CD8-positive, alpha-beta memory T cell (primary cell): ENCODE measurements around the gene CTNND2. TPM values are rescaled to one million over a fixed set of nuclear protein-coding genes. Genes with fewer than 3 reads are reported as not detected.
A peak's percentile ranks its signal among the peaks of the same experiment; 100 is the strongest.

Source experiments
- CTCF ChIA-PET: fragments of 350-600 bp; sonication (Branson Sonifier 250); formaldehyde crosslinking; loops from one replicate; lab custom pipeline; 2021; ENCODE audit warnings: antibody characterized with exemption; lab: Charles Lee
- POLR2A ChIA-PET: fragments of 350-600 bp; sonication (Branson Sonifier 250); formaldehyde crosslinking; loops from one replicate; lab custom pipeline; 2021; ENCODE audit warnings: antibody characterized with exemption; lab: Charles Lee
- DNase-seq, 5 donors: peaks; one replicate each; pipeline versions ENCODE4 v3.0.0 to v3.0.0-alpha.2; 2020 to 2022; ENCODE audit warnings: mixed read lengths in 1 of 5
- H3K27ac ChIP-seq: one replicate; pipeline ENCODE4 v1.7.0; 2013; ENCODE audit warnings: low read depth, mild to moderate bottlenecking, low read length, moderate library complexity
- H3K27me3 ChIP-seq: 2 replicates; pipeline ENCODE4 v1.7.0; 2013; ENCODE audit warnings: low read length, mild to moderate bottlenecking; ENCODE audit not compliant: insufficient read depth, poor library complexity, severe bottlenecking
- H3K36me3 ChIP-seq: 2 replicates; pipeline ENCODE4 v1.7.0; 2013; ENCODE audit warnings: mild to moderate bottlenecking, low read length, moderate library complexity; ENCODE audit not compliant: insufficient read depth
- H3K4me1 ChIP-seq: 2 replicates; pipeline ENCODE4 v1.7.0; 2013; ENCODE audit warnings: mild to moderate bottlenecking, low read length, moderate library complexity; ENCODE audit not compliant: insufficient read depth
- H3K4me3 ChIP-seq: 2 replicates; pipeline ENCODE4 v1.7.0; 2013; ENCODE audit warnings: mild to moderate bottlenecking, low read length
- H3K9me3 ChIP-seq: 2 replicates; pipeline ENCODE4 v1.7.0; 2013; ENCODE audit warnings: mild to moderate bottlenecking, low read length
- H3K27ac Mint-ChIP-seq, 8 donors: one replicate each; pipeline ENCODE4 v1.8.0; 2020 to 2021; ENCODE audit warnings: mixed read lengths in 8 of 8, mild to moderate bottlenecking in 6 of 8, inconsistent platforms in 3 of 8, moderate library complexity in 3 of 8
- H3K27me3 Mint-ChIP-seq, 2 donors: one replicate each; pipeline ENCODE4 v1.8.0; 2020 to 2021; ENCODE audit warnings: mixed read lengths in 2 of 2, mild to moderate bottlenecking in 1 of 2, moderate library complexity in 1 of 2
- H3K36me3 Mint-ChIP-seq, 3 donors: one replicate each; pipeline ENCODE4 v1.8.0; 2020 to 2021; ENCODE audit warnings: mixed read lengths in 3 of 3, inconsistent platforms in 1 of 3, mild to moderate bottlenecking in 1 of 3
- H3K4me1 Mint-ChIP-seq, 3 donors: one replicate each; pipeline ENCODE4 v1.8.0; 2020 to 2021; ENCODE audit warnings: mixed read lengths in 3 of 3, inconsistent platforms in 1 of 3, mild to moderate bottlenecking in 1 of 3
- H3K4me3 Mint-ChIP-seq, 7 donors: one replicate each; pipeline ENCODE4 v1.8.0; 2020 to 2021; ENCODE audit warnings: mixed read lengths in 7 of 7, mild to moderate bottlenecking in 6 of 7, moderate library complexity in 4 of 7, inconsistent platforms in 2 of 7
- H3K9me3 Mint-ChIP-seq, 5 donors: one replicate each; pipeline ENCODE4 v1.8.0; 2020 to 2022; ENCODE audit warnings: mixed read lengths in 5 of 5, mild to moderate bottlenecking in 3 of 5, moderate library complexity in 2 of 5, inconsistent platforms in 1 of 5
- polyA plus RNA-seq: library from polyadenylated mRNA; unstranded; fragments of 300-500 nt; fragmentation: Illumina TruSeq; gene quantifications from one replicate; pipeline ENCODE4 v1.2.3, GENCODE V29; 2021
- total RNA-seq, 2 experiments: library from RNA; stranded (reverse); gene quantifications; one replicate each; pipeline ENCODE4 v1.2.3, GENCODE V29; 2021

The CTNND2 gene
- total and polyA plus RNA-seq, 3 experiments from 2014 or later, result not detected

- H3K4me1 Mint-ChIP-seq, result no peaks in the 10 kb centered on the region
- H3K4me3 ChIP-seq, result no peak overlapping the region
- no peaks in the 10 kb centered on the region for H3K36me3 ChIP-seq
- H3K9me3 Mint-ChIP-seq, result no peaks in the 10 kb centered on the region
- H3K9me3 ChIP-seq, result no peaks in the 10 kb centered on the region
- ChIA-PET POLR2A (no interaction called here), CTCF (no interaction called here)
- H3K27ac Mint-ChIP-seq, result no peak overlapping the region
- H3K27me3 ChIP-seq, result no peaks in the 10 kb centered on the region
- H3K27ac ChIP-seq, result no peak overlapping the region
- H3K4me1 ChIP-seq, result no peaks in the 10 kb centered on the region
- no peak overlapping the region for H3K4me3 Mint-ChIP-seq
- no peaks in the 10 kb centered on the region for H3K27me3 Mint-ChIP-seq
- no peak for DNase-seq
- no peaks in the 10 kb centered on the region for H3K36me3 Mint-ChIP-seq
Measured at GRCh38 chr5:11104651-11105112, 799.6 kb downstream of the CTNND2 start.

- Histone ChIP-seq H3K4me3 (no peak overlapping the region), H3K9me3 (no peaks in the 10 kb centered on the region), H3K27ac (no peak overlapping the region), H3K36me3 (no peaks in the 10 kb centered on the region), H3K27me3 (no peaks in the 10 kb centered on the region), H3K4me1 (no peaks in the 10 kb centered on the region)
- CTCF ChIA-PET, result no interaction called here
- H3K4me1 Mint-ChIP-seq, result no peaks in the 10 kb centered on the region
- H3K36me3 Mint-ChIP-seq, result no peaks in the 10 kb centered on the region
- DNase-seq, result no peak
- POLR2A ChIA-PET, result no interaction called here
- no peak overlapping the region for H3K4me3 Mint-ChIP-seq
- no peak overlapping the region for H3K27ac Mint-ChIP-seq
- H3K27me3 Mint-ChIP-seq, result no peaks in the 10 kb centered on the region
- H3K9me3 Mint-ChIP-seq, result no peaks in the 10 kb centered on the region
Measured at GRCh38 chr5:11104210-11104609, 800.0 kb downstream of the CTNND2 start.

- H3K36me3 Mint-ChIP-seq, result peaks cover 0 to 3% (median 0%) of the 10 kb centered on the region in 3 donors
Measured at GRCh38 chr5:11084111-11084510, 820.1 kb downstream of the CTNND2 start.

GRCh38 chr5:11082404-11082945, 821.8 kb downstream of the CTNND2 start:
- no peaks in the 10 kb centered on the region for H3K27me3 ChIP-seq
- H3K9me3 ChIP-seq, result no peaks in the 10 kb centered on the region
- POLR2A ChIA-PET, result no interaction called here
- H3K27ac Mint-ChIP-seq, result no peak overlapping the region
- peaks cover 0 to 8% (median 2%) of the 10 kb centered on the region in 5 donors for H3K9me3 Mint-ChIP-seq
- H3K27me3 Mint-ChIP-seq, result peaks cover 6 to 8% of the 10 kb centered on the region in 2 donors
- H3K4me3 Mint-ChIP-seq, result no peak overlapping the region
- H3K36me3 Mint-ChIP-seq, result peaks cover 0 to 3% (median 0%) of the 10 kb centered on the region in 3 donors
- CTCF ChIA-PET, result no interaction called here
- no peaks in the 10 kb centered on the region for H3K36me3 ChIP-seq
- H3K4me1 Mint-ChIP-seq, result peaks cover 0 to 7% (median 0%) of the 10 kb centered on the region in 3 donors
- no peak overlapping the region for H3K4me3 ChIP-seq
- H3K4me1 ChIP-seq, result no peaks in the 10 kb centered on the region
- no peak overlapping the region for H3K27ac ChIP-seq
- no peak for DNase-seq

More at GRCh38 chr5:11084111-11084510, 820.1 kb downstream of the CTNND2 start:
- H3K9me3 ChIP-seq, result no peaks in the 10 kb centered on the region
- H3K4me3 ChIP-seq, result no peak overlapping the region
- POLR2A ChIA-PET, result no interaction called here
- DNase-seq, result no peak
- Mint-ChIP-seq H3K4me1 (peaks cover 0 to 7% (median 0%) of the 10 kb centered on the region in 3 donors), H3K9me3 (peaks cover 3 to 10% (median 3%) of the 10 kb centered on the region in 5 donors), H3K27me3 (peaks cover 3 to 6% of the 10 kb centered on the region in 2 donors), H3K4me3 (no peak overlapping the region), H3K27ac (peak overlapping the region in 1 of 8 donors; percentile 54)
- H3K27me3 ChIP-seq, result no peaks in the 10 kb centered on the region
- no peaks in the 10 kb centered on the region for H3K4me1 ChIP-seq
- no peaks in the 10 kb centered on the region for H3K36me3 ChIP-seq
- CTCF ChIA-PET, result no interaction called here
- H3K27ac ChIP-seq, result no peak overlapping the region

- no peaks in the 10 kb centered on the region for H3K9me3 ChIP-seq
- H3K27me3 Mint-ChIP-seq, result peaks cover 1 to 6% of the 10 kb centered on the region in 2 donors
- no peak overlapping the region for H3K27ac ChIP-seq
- H3K27ac Mint-ChIP-seq, result no peak overlapping the region
- no peaks in the 10 kb centered on the region for H3K27me3 ChIP-seq
- peaks cover 0 to 1% (median 0%) of the 10 kb centered on the region in 5 donors for H3K9me3 Mint-ChIP-seq
- H3K4me3 Mint-ChIP-seq, result no peak overlapping the region
- H3K36me3 Mint-ChIP-seq, result no peaks in the 10 kb centered on the region
- DNase-seq, result no peak
- no peaks in the 10 kb centered on the region for H3K4me1 ChIP-seq
- POLR2A ChIA-PET, result no interaction called here
- H3K36me3 ChIP-seq, result no peaks in the 10 kb centered on the region
- no peaks in the 10 kb centered on the region for H3K4me1 Mint-ChIP-seq
- CTCF ChIA-PET, result no interaction called here
- no peak overlapping the region for H3K4me3 ChIP-seq
Measured at GRCh38 chr5:11076945-11077613, 827.2 kb downstream of the CTNND2 start.

- Histone ChIP-seq H3K4me1 (no peaks in the 10 kb centered on the region), H3K36me3 (no peaks in the 10 kb centered on the region), H3K27me3 (no peaks in the 10 kb centered on the region), H3K9me3 (no peaks in the 10 kb centered on the region), H3K27ac (no peak overlapping the region), H3K4me3 (no peak overlapping the region)
- Mint-ChIP-seq H3K4me1 (no peaks in the 10 kb centered on the region), H3K27ac (peak overlapping the region in 1 of 8 donors; percentile 70), H3K36me3 (no peaks in the 10 kb centered on the region), H3K4me3 (no peak overlapping the region), H3K27me3 (peaks cover 1 to 9% of the 10 kb centered on the region in 2 donors), H3K9me3 (peaks cover 0 to 5% (median 2%) of the 10 kb centered on the region in 5 donors)
- no peak for DNase-seq
- ChIA-PET CTCF (no interaction called here), POLR2A (no interaction called here)
Measured at GRCh38 chr5:11075035-11075805, 829.0 kb downstream of the CTNND2 start.

- Histone ChIP-seq H3K36me3 (no peaks in the 10 kb centered on the region), H3K27me3 (no peaks in the 10 kb centered on the region), H3K27ac (no peak overlapping the region), H3K9me3 (no peaks in the 10 kb centered on the region), H3K4me3 (no peak overlapping the region), H3K4me1 (no peaks in the 10 kb centered on the region)
- CTCF ChIA-PET, result no interaction called here
- DNase-seq, result no peak
- POLR2A ChIA-PET, result no interaction called here
- Mint-ChIP-seq H3K27me3 (peaks cover 4 to 6% of the 10 kb centered on the region in 2 donors), H3K36me3 (no peaks in the 10 kb centered on the region), H3K4me3 (no peak overlapping the region), H3K4me1 (no peaks in the 10 kb centered on the region), H3K9me3 (peaks cover 7 to 20% (median 12%) of the 10 kb centered on the region in 5 donors), H3K27ac (no peak overlapping the region)
Measured at GRCh38 chr5:11072568-11072967, 831.7 kb downstream of the CTNND2 start.

DNA sequence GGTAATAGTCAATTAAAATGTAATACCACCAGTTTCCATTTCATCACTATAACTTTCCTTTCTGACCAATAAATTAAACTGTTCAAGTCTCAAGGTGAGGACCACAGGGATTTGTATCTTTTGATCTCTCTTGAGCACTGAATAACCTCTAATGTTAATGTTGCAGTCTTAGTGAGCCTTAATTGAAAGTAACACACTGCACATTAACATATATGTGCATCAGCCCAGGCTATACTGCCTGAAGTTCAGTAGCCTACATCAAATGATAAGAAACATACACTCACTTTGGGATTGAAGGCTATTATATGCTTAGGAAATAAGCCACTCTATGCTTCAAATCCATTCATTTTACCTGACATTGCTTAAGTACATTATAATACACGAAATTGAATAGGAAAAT, 832.2 kb downstream of the CTNND2 start:
- Mint-ChIP-seq H3K27me3 (peaks cover 3 to 4% of the 10 kb centered on the region in 2 donors), H3K4me3 (no peak overlapping the region), H3K4me1 (no peaks in the 10 kb centered on the region), H3K27ac (no peak overlapping the region), H3K9me3 (peaks cover 7 to 20% (median 12%) of the 10 kb centered on the region in 5 donors), H3K36me3 (no peaks in the 10 kb centered on the region)
- POLR2A ChIA-PET, result no interaction called here
- no peaks in the 10 kb centered on the region for H3K9me3 ChIP-seq
- H3K27me3 ChIP-seq, result no peaks in the 10 kb centered on the region
- no peak overlapping the region for H3K27ac ChIP-seq
- CTCF ChIA-PET, result no interaction called here
- no peaks in the 10 kb centered on the region for H3K4me1 ChIP-seq
- DNase-seq, result no peak
- no peaks in the 10 kb centered on the region for H3K36me3 ChIP-seq
- H3K4me3 ChIP-seq, result no peak overlapping the region
